HG02798 (cell line): Measurements from ENCODE around the gene BRD1.
"Not testable (repeated sequence)": the region's sequence is repeated elsewhere in the genome, so short reads cannot be mapped to it uniquely, and the experiment has no call there.

Experiments used
- ATAC-seq: cut with Tn5 transposase; IDR thresholded peaks from one replicate; pipeline ENCODE4 v1.9.1; 2021; ENCODE audit warnings: mild to moderate bottlenecking; ENCODE audit not compliant: unreplicated experiment, poor library complexity

BRD1 gene

DNA sequence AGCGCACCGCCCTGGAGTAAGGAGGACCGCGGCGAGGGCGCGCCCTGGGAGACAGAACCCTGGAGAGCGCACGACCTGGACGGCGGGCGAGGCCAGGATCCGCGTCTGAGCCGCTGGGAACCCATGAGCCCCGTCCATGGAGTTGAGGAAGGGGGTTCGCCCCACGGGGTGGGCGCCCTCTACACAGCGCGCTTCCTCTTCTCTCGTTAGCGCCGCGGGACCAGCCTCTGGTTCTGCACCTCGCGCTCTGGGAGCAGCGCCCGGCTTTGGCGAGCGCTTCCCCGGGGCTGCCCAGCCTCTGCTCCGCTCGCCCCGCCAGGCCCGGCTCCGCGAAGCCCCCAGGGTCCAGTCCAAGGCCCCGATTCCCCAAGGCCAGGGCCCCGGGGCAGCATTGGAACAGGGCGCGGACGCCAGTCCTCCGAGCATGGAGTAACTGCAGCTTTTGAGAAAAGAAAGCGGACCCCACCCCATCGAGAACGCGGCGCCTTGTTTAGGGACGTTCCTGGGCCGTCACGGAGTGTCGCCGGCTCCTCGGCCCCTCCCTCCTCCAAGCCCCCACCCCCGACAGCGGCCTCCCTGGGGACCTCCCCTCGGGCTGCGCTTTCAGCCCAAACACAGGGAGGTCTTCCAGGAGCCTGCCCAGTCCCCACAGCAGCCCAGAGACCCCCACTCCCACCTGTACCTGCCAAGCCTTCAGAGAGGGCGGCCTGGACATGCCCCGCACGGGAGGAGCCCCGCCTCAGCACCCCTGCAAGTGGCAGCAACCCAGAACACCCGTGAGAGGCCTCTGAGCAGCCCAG, 56.2 kb downstream of the BRD1 start:
- no peak for ATAC-seq

DNA sequence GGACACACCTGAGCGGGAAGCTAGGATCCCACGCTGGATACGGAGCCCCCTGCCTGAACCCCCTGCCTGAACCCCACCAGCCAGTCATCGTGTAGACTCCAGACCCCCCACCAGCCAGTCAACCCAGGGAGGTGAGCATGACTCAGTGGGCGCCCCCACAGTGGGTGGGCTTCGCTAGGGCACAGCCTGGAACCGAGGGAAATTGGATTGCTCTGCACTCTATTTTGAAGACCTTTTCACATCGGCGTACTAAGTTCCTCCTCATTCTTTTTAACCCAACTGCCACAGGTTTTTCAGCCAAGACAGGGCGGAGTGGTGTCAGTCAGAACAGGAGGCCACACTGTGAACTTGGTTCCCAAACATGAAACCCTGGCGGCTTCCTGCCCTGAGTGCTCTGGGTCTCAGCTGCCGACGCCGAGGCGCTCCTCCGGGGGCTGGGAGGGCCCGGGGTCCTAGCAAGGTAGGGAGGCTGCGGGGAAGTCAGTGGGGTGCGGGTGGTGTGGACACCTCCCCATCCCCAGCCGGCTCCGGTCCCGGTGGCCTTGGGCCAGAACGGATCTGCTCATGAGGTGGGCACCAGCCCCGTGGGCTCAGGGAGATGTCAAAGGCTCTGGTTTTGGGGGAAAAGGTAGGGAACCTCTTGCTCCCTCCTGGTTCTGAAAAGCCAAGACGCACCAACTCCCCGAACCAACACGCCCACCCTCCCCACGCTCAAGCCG, 57.0 kb downstream of the BRD1 start:
- no peak for ATAC-seq

DNA sequence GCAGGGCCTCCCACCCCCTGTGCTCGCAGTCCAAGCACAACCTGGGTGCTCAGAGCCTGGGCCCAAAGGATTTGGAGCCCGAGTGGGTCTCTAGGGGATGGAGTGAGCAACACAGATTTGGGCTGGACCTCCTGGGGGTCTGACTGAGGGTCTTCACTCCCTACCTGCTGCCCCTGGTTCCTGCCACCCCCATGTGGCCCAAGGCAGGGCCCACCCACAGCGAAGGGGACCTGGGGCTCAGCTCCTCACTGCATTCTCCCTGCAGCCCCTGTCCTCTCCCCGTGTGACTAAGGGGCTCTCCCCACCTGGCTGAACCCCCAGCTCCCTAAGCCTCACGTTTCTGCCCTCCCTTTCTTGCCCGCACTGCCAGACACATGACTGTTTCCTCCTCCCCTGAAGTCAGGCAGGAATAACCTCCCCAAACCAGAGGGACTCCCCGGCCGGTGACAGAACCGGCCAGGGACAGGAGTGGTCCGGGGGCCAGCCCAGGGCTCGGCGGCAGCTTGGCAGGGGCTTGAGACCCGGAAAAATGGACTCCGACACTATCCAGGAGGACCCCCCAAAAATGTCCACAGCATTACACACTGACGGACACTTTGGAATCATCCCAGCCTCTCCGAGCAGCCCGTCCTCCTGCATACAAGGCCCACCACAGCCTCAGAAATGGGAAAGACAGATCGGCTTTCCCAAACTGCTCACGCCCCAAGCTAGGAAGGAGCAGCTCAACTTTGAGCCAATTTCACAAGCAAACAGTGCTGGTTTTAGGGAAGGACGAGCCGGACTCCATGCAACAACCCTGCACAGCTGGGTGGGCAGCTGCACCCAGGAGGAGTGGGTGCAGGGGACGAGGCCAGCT, 57.8 kb downstream of the BRD1 start:
- ATAC-seq = no peak

DNA sequence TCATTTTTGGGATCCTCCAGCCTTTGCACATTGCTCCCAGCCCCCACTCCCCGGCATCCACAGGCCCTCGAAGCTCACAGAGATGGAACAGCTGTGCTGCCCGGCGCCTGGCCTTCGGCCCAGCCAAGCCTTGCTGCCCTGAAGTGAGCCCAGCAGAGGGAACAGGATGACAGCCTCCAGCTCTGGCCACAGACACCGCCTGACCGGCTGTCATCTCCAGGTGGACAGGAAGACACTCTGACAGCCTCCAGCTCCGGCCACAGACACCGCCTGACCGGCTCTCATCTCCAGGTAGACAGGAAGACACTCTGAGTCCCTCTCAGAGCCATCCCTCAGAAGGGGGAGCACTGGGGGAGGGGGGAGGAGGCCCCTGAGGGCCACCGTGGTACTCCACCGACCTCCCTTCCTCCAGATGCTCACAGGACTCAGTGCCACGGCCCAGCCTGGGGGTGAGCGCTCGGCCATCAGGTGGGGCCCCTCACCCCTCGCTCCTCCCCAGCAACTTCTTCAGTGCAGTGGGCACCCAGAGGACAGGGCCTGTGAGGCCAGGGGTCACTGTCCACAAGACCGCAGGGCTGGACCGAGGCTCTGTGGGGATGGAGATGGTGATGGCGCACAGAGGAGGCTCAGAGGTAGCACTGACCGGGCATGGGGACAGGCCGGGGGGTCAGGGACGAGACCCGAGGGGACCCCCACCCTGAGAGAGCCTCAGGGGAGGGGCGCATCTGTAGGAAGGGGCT, 58.6 kb downstream of the BRD1 start:
- ATAC-seq = no peak

DNA sequence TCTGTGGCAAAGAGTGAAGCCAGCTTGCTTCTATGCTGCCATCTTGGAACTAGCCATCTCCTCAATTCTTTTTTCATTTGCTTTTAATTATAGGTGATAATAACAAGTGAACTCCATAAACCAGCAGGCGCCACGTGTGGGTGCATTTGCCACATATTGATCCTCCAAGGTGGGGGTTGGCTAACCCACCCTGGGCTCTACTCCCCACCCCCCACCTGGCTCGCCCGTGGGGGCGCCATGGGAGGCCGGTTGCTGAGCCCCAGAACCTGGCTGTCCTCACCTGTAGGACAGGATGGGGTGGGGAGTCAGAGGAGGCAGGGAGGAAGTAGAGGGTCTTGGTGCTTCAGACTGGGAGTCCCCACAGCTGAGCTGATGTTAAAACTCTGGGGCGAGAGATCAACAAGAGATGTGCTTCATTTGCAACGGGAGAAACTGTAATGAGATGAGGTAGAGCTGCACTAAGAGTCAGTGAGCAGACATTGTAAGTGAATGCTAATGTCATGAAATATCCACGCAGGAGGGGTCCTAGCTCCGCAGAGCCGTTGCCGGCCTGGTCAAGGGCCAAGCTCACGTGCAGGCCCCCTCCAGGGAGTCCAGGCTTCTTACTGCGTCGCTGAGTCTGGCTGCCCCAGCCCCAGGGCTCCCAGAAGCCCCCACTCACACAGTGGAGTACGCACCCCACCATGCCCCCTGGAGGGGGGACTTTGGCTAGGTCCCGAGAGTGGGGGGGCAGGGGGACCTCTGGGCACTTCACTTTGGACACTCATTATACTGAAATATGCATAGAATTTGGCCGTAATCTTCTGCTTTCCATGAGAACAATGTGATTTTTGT, 59.4 kb downstream of the BRD1 start:
- ATAC-seq = no peak

DNA sequence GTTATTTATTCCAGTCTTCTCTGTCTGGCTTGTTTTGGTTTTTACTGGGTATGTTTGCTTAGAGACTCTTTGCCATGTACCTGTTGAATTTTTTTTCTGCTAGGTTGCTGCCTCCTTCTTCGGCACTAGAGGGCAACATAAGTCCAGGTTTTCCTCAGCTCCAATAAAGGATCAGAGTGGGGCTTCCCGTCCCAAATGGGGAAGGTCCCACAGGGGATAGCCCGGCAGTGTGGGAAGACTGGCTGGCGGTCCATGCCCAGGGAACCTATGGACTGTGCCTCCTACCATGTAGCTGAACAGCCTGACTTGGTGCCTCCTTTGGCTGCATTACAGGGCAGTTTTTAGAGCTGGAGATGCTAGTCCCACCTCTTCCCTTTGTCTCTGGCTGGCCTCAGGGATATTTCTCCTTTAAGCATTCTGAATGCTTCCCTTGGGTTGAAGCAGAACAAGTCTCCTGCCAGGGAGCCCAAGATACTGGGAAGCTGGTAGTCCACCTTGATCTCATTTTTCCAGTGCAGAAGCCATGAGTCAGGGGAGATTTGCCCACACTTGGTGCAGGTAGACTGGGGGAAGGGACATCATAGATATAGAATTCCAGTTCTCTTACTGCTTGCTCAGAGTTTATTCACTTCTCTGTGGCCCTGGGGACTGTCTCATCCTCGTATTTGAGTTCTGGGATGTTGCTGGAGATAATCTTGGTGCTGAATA, 60.2 kb downstream of the BRD1 start:
- no peak for ATAC-seq

DNA sequence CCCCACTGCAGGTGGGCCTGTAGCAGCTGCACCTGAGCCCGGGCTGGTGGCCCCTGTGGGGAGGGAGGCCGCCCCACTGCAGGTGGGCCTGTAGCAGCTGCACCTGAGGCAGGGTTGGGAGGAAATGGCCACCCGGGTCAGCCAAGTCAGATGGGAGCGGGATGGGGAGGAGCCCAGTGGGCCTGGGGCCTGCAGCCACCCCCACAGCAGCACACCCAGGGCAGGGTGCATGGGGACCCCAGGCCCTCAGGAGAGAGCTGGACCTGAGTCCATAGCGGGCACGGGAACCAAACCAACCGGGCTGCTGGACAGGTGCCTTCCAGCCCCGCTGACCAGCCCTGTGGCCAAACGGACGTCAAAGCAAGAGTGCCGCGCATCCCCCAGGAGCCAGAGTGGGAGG, 61.7 kb downstream of the BRD1 start:
- ATAC-seq = no peak

DNA sequence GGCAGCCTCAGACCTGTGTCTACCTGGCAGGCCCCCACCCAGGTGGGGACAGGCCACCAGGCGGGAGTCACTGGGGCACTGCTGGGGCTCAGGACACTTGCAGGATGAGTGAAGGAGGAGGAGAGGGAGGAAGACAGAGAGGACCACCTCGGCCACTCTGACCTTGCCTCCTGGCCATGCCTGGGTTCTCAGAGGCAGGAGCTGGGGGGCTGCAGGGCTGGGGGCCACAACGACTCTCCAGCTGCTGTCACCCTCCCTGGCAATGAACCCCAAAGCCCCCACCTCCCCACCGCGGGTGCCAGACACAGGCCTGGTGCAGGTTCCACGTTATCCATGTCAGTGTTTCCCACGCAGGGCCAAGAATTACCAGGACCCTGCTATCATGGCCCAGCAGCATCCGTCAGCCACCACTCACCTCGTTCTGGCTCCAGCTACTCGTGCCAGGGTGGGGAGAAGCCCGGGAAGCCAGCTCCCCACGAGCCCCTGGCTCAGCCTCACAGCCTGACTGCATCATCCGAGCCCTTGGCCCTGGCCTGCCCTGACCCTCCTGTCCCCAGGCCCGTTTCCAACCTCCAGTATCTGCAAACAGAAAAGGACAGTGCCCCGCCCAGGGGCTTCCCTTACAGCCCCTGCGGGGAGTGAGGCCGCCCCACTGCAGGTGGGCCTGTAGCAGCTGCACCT, 62.4 kb downstream of the BRD1 start:
- no peak for ATAC-seq

DNA sequence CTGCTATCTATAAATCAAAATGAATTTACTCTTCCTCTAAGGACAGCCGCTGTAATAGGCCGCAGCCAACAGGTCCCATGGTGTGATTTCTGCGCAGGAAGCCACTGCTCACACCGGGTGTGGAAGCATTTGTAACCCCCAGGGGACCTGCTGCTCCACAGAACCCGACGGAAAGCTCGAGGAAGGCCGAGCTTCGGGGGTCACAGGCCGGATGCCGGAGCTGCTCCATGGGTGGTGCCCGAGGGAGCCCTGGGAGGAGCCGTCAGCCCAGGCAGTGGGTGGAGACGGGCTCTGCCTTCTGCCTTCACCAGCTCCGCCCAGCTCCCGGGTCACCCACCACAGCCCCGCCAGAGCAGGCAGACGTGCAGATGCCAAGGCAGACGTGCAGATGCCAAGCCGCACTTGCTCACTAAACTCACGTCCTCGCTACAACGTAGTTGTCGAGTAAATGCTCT, 63.5 kb downstream of the BRD1 start:
- no peak for ATAC-seq

DNA sequence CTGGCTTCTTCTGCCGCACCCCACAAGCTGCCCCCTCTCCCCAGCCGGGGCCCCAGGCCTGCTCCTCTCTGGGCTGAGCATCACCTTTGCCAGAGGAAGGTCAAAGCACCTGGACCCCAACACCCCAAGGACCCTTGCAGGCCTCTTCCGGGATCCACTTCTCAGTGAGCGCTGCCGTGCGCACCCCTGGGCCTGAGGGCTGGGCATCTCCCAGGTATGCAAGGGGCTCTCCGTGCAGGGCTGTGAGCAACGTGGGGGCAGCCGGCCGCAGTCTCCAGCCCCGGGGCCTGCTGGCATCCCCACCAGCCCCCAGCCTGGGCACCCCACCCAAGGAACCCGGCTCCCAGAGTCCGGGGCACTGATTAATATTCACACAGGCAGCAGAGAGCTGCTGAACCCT, 64.0 kb downstream of the BRD1 start:
- ATAC-seq = no peak

DNA sequence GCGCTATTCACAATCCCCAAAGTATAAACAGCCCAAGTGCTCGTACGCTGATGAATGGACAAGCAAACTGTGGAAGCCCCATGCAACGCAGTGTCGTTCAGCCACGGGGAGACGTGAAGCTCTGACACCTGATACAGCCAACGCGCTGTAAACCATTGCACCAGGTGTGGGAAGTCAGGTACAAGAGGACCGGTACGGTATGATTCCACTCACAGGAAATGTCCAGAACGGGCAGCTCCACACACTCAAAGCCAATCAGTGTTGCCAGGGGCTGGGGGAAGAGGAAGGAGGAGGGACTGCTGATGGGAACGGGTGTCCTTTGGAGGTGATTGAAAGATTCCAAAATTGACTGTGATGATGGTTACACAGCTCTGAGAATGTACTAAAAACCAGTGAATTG, 64.5 kb downstream of the BRD1 start:
- ATAC-seq = no peak

DNA sequence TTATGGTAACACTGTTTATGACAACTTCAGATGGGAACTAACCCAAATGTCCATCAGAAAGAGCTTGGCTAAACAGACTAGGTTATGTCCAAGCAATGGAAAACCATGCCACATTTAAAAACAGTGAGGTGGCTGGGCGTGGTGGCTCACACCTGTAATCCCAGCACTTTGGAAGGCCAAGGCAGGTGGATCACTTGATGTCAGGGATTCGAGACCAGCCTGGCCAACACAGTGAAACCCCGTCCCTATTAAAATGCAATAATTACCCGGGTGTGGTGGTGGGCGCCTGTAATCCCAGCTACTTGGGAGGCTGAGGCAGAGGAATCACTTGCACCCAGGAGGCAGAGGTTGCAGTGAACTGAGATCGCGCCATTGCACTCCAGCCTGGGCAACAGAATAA, 65.1 kb downstream of the BRD1 start:
- ATAC-seq = not testable (repeated sequence)

DNA sequence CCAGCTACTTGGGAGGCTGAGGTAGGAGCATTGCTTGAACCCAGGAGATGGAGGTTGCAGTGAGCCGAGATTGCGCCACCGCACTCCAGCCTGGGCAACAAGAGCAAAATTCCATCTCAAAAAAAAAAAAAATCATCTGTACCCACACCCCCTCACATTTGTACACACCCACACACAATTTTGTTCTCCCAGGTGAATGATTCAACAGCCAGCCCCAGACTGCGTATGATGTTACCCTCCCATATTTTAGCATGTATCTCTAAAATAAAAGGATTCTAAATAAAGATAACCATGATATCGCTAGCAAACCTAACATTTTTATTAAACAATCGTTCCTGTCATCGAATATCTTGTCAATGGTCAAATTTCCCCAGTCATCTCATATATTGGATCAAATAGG, 65.8 kb downstream of the BRD1 start:
- ATAC-seq = no peak

DNA sequence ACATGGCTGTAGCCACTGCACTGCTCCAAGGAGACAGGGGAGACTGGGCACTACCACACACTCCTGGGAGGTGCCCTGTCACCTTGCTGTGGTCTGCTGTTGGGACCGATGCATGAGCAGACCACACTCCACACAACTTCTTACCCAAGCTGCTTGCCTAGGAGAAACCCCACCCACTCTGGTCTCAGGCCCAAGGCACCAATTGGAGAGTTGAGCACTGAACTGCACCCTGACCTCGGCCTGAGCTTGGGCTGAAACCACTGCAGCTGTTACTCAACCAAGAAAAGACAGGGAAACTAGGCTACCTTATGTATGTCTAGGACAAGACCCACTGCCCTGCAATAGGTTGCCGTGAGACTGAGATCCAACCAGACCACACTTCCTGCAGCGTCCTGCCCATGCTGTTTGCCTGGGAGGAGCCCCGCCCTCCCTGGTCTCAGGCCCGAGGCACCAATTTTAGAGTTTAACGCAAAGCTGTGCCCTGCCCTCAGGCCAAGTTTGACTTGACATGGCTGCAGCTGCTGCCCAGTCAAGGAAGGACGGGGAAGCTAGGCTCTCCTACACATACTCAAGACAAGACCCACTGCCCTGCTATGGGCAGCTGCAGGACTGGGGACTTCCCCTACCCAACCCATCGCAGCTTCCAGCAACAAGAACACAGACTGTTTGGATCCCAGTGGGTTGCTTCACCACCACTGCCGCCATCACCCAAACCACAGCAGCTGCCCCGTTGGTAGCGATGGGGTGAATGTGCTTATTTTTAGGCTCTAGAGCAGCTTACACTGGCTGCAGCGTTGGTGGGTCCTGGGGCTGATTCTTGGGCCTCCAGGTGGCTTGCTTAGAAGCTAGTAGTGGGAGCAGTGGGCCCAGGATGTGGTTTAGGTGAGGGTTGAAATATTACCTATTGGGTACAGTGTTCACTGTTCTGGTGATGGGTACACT, 66.8 kb downstream of the BRD1 start:
- ATAC-seq = peak; percentile 65

DNA sequence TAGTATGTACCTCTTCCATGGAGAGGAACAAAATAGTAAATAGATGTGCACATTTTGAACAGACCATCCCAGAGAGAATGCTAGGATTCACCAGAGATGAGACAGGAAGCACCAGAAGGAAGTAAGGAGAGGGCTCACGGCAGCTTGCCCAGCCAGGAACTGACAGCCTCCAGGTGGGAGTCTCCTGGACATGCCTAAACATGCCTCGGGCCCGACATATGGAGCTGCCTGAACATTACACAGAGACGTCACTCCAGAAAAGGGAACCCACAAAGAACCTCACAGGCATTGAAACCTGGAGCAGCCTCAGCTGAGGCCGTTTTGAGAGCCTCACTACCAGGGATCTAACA, 67.4 kb downstream of the BRD1 start:
- ATAC-seq = peak; percentile 16

DNA sequence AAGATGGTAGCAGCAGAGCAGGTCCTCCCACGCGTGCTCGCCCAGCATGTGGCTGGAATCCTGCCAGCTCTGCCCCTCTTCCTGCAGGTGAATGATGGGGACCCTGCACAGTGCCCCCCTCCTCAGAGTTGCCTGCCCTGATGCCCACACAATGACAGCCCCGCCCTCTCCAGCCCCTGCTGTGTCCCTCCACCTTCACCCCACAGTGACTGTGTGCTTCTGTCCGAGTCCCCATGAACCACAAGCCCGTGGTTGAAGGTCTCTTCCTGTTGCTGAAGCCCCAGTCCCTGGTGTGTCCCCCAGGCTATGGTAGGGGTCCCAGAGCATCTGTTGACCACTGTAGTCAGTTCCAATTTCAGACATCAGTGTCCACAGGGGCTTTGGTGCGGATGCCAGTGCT, 71.0 kb downstream of the BRD1 start:
- no peak for ATAC-seq

DNA sequence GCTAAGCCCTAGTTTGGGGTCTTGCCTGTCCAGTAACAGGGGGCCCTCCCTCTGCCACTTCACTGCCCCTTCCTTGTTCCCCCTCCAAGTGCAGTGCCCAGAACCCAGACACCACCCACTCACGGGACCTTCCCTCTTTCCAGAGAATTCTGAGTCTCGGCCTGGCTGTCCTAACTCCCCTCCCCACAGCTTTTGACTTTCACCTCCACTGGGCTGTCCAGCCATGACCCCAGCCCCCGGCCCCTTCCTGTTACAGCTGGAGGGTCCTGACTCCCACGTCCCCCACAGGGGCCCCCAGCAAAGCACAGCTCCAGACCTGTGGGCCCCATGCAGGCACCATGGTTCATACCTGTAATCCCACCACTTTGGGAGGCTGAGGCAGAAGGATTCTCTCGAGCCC, 71.5 kb downstream of the BRD1 start:
- no peak for ATAC-seq
